Transverse colon (tissue), 4 donors: Measurements from ENCODE around the gene CYTH3. TPM values are rescaled to one million over a fixed set of nuclear protein-coding genes. Genes with fewer than 3 reads are reported as not detected.

ENCODE experiments used
- DNase-seq: peaks from one replicate; pipeline ENCODE4 v3.0.0-alpha.2; 2019
- H3K27ac ChIP-seq, 4 donors: fragments of 200-600 bp; sonication (generic); 2 replicates each; pipeline ENCODE4 v1.5.1; 2016 to 2018; ENCODE audit warnings: inconsistent platforms in 4 of 4
- H3K27me3 ChIP-seq: fragments of 200-600 bp; sonication (generic); 2 replicates; pipeline ENCODE4 v1.5.1; 2017; ENCODE audit warnings: inconsistent platforms
- H3K36me3 ChIP-seq, 4 donors: fragments of 200-600 bp; sonication (generic); 2 replicates each; pipeline ENCODE4 v1.5.1; 2017 to 2019; ENCODE audit warnings: inconsistent platforms in 4 of 4
- H3K4me1 ChIP-seq, 4 donors: fragments of 200-600 bp; sonication (generic); 2 replicates each; pipeline ENCODE4 v1.5.1; 2017 to 2020; ENCODE audit warnings: inconsistent platforms in 4 of 4
- H3K4me3 ChIP-seq, 4 donors: fragments of 200-600 bp; sonication (generic); 1 replicate in 1 of 4; 2 replicates in 3 of 4; pipeline versions ENCODE4 v1.5.1 to v1.6.1; 2017 to 2019; ENCODE audit warnings: inconsistent platforms in 4 of 4
- H3K9me3 ChIP-seq, 2 donors: fragments of 200-600 bp; sonication (generic); 2 replicates each; pipeline ENCODE4 v1.5.1; 2017 to 2019; ENCODE audit warnings: inconsistent platforms in 2 of 2
- EP300 ChIP-seq: sonication (generic); formaldehyde crosslinking; IDR thresholded peaks from one replicate; pipeline ENCODE4 v1.6.1; 2017; ENCODE audit warnings: antibody characterized with exemption, low read depth
- POLR2A ChIP-seq: fragments of 450-650 bp; IDR thresholded peaks from one replicate; pipeline ENCODE4 v1.6.1; 2016; ENCODE audit warnings: antibody characterized with exemption, mild to moderate bottlenecking, moderate library complexity
- POLR2AphosphoS5 ChIP-seq, 3 donors: sonication (generic); formaldehyde crosslinking; IDR thresholded peaks; one replicate each; pipeline ENCODE4 v1.6.1; 2016; ENCODE audit warnings: antibody characterized with exemption in 3 of 3
- WGBS, 2 donors: methylation state at CpG; one replicate each; pipeline ENCODE4 v1.1.5; 2018; ENCODE audit warnings: low coverage in 1 of 2; 5-methylcytosine and 5-hydroxymethylcytosine counted together
- in situ Hi-C, 4 donors: fragments of 200-750 bp; cut with MboI; loops; one replicate each; pipeline versions ENCODE4 v1.15.0 to v1.15.1; 2017; ENCODE audit warnings: low sequenced_read_pairs in 3 of 4, low pct_ligation_motif_present in 1 of 4, low pct_unique_long_range_greater_than_20kb in 1 of 4
- intact Hi-C: fragments of 100-400 bp; cut with DNase I; formaldehyde crosslinking; loops from one replicate; pipeline ENCODE4 v1.15.1; 2023; ENCODE audit warnings: low total_unique reads
- total RNA-seq, 4 donors: library from RNA; depleted of rRNA; stranded (reverse); fragments of >200 nt; gene quantifications; one replicate each; pipeline ENCODE4 v1.1.0, GENCODE V29; 2016
- TF ChIP-seq, protein P1 (sequence below), 5 experiments: fragments of 200-600 bp in 3 of 5; fragments of 450-650 bp in 2 of 5; sonication (generic) in 3 of 5; IDR thresholded peaks; 1 replicate in 2 of 5; 2 replicates in 3 of 5; pipeline ENCODE4 v1.5.1; 2016 to 2017; ENCODE audit warnings: antibody characterized with exemption in 5 of 5, inconsistent platforms in 3 of 5, mild to moderate bottlenecking in 2 of 5, moderate library complexity in 1 of 5

Gene CYTH3
- total RNA-seq, 4 donors from 2014 or later, result 15.0 to 25.4 (median 19.4) TPM

DNA sequence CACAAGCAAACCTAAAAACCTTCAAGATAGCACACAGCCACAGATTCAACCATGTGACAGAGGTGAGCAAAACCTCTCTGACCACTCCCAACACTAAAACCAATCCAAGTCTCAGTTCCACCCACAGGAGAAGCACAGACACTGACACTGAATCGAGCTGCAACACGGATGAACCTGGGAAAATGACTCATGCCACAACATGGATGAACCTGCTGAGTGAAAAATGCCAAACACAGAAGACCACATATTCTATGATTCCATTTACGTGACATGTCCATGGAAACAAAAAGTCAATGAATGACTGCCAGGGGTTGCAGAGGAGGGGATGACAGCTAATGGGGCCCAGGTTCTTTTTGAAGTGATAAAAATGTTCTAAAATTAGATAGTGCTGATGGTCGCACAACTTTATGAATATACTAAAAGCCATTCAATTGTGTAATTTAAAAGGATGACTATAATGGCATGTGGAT is 22.0 kb downstream of the CYTH3 start:
- in situ Hi-C loops, result no loop called here
- peaks cover 0 to 18% (median 7%) of the 10 kb centered on the region in 4 donors for H3K4me1 ChIP-seq
- DNase-seq, result no peak
- no peak overlapping the region for H3K27ac ChIP-seq
- H3K9me3 ChIP-seq, result no peaks in the 10 kb centered on the region
- H3K27me3 ChIP-seq, result no peaks in the 10 kb centered on the region
- H3K36me3 ChIP-seq, result no peaks in the 10 kb centered on the region
- intact Hi-C loops, result no loop called here
- no peak overlapping the region for H3K4me3 ChIP-seq
- 69 to 87% methylated on average over 3 to 4 of the region's 4 CpGs for WGBS, 2 donors
- TF ChIP-seq EP300 (no peak), POLR2A (no peak), POLR2AphosphoS5 (IDR thresholded peaks at IDR 0.05) (no peak)
- TF ChIP-seq, protein P1, sequence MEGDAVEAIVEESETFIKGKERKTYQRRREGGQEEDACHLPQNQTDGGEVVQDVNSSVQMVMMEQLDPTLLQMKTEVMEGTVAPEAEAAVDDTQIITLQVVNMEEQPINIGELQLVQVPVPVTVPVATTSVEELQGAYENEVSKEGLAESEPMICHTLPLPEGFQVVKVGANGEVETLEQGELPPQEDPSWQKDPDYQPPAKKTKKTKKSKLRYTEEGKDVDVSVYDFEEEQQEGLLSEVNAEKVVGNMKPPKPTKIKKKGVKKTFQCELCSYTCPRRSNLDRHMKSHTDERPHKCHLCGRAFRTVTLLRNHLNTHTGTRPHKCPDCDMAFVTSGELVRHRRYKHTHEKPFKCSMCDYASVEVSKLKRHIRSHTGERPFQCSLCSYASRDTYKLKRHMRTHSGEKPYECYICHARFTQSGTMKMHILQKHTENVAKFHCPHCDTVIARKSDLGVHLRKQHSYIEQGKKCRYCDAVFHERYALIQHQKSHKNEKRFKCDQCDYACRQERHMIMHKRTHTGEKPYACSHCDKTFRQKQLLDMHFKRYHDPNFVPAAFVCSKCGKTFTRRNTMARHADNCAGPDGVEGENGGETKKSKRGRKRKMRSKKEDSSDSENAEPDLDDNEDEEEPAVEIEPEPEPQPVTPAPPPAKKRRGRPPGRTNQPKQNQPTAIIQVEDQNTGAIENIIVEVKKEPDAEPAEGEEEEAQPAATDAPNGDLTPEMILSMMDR (IDR thresholded peaks at IDR 0.05), result no peak

DNA sequence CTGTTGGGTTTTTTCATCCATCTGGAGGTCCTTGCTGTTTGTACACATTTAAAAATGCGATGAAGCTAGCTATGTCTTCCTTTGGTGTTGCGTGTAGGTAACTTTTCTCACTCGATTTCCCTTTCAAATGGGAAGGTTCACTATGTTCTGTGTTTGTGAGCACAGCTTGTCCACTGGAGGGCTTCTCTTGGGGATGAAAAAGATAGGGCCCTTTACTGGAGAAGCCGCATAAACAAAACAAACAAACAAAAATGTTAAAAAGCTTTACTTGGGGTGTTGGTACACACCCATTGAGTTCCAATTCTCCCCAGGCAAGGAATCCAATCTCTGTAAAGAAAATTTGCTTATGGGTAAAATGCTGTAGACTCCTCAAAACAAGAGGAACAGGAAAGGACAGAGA is 23.4 kb downstream of the CYTH3 start:
- Histone ChIP-seq H3K4me3 (no peak overlapping the region), H3K27ac (no peak overlapping the region), H3K4me1 (peaks cover 0 to 18% (median 7%) of the 10 kb centered on the region in 4 donors), H3K27me3 (no peaks in the 10 kb centered on the region), H3K9me3 (no peaks in the 10 kb centered on the region), H3K36me3 (no peaks in the 10 kb centered on the region)
- intact Hi-C loops, result no loop called here
- no peak for DNase-seq
- WGBS, 2 donors, result 86 to 93% methylated on average over 4 of the region's 4 CpGs
- TF ChIP-seq POLR2AphosphoS5 (IDR thresholded peaks at IDR 0.05), result no peak
- TF ChIP-seq POLR2A, result no peak
- no peak for TF ChIP-seq EP300
- TF ChIP-seq, protein P1 (IDR thresholded peaks at IDR 0.05), result no peak
- in situ Hi-C loops, result no loop called here

DNA sequence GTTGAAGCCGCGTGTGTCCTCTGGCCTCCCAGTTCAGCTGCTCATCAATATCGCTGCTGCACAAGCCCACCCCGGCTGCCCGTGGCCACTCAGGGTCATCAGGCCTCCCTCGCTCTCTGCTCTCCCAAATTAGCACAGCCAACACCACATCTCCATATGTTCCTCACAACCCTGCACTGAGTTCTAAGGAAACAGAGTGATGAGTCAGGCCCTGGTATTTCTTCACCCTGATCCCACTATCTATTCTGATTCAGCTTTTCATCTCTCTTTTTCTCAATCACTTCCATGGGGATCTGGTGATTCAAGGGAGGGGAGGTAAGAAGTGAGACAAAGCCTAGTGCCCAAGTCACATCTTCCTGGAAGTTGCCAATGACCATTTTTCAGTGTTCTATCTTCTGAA is 23.8 kb downstream of the CYTH3 start:
- TF ChIP-seq, protein P1 (IDR thresholded peaks at IDR 0.05), result no peak
- no peak for TF ChIP-seq EP300
- no peak for TF ChIP-seq POLR2A
- TF ChIP-seq POLR2AphosphoS5 (IDR thresholded peaks at IDR 0.05), result no peak
- Histone ChIP-seq H3K4me1 (peaks cover 0 to 18% (median 7%) of the 10 kb centered on the region in 4 donors), H3K4me3 (no peak overlapping the region), H3K27me3 (no peaks in the 10 kb centered on the region), H3K27ac (no peak overlapping the region), H3K9me3 (no peaks in the 10 kb centered on the region), H3K36me3 (no peaks in the 10 kb centered on the region)
- in situ Hi-C loops (no loop called here), intact Hi-C loops (no loop called here)
- no peak for DNase-seq
- 80 to 86% methylated on average over 2 to 6 of the region's 6 CpGs for WGBS, 2 donors

DNA sequence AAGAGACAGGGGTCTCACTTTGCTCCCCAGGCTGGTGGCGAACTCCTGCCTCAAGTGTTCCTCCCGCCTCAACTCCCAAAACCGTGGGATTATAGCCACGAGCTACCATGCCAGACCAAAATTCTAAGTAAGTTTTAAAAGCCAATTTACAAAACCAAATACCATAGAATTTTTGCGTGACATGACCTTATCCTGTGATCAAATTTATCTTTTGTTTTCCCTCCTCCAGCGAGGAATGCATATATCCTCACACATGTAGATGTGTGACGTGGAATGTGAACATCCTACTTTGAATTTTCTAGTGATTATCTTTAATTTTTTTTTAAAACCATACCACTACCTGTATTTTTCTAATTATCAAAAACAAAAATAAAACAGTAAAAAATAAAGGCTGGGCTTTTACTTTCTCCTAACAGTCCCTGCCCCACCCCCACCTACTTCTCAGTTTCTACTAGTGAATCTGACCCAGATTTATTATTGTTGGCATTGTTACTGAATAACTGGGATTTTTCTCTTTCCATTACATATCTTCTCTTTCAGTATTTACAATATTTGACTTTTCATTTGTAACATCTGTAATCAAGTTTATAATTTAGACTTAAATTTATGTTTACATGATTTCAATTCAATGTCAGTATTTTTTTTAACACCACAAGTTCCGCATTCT is 26.0 kb downstream of the CYTH3 start:
- intact Hi-C loops, result no loop called here
- H3K9me3 ChIP-seq, result no peaks in the 10 kb centered on the region
- DNase-seq, result no peak

DNA sequence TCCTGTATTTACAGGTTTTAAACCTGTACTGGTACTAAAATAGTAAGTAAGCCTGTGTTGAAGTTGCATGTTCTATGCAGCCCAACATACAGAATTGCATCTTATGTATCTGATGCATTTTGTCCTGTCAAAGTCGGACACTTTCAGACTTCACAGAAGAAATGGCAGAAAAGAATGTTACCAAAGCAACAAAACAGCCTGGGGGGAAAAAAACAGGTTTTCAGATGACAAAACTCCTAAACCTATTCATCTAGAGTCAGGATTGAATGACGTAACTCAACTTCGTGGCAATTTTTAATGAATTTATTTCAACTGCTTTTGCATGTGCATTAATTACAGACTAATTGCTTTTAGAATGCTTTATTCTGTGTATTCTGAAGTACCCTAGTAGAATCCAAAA is 28.4 kb downstream of the CYTH3 start:
- 93 to 95% methylated on average over 3 of the region's 3 CpGs for WGBS, 2 donors
- peaks cover 0 to 4% (median 2%) of the 10 kb centered on the region in 4 donors for H3K4me1 ChIP-seq
- DNase-seq, result no peak
- in situ Hi-C loops, result no loop called here
- intact Hi-C loops, result no loop called here
- H3K27me3 ChIP-seq, result no peaks in the 10 kb centered on the region
- H3K9me3 ChIP-seq, result no peaks in the 10 kb centered on the region
- H3K27ac ChIP-seq, result no peak overlapping the region
- H3K4me3 ChIP-seq, result no peak overlapping the region
- TF ChIP-seq POLR2AphosphoS5 (IDR thresholded peaks at IDR 0.05) (no peak), EP300 (no peak), POLR2A (no peak)
- TF ChIP-seq, protein P1 (IDR thresholded peaks at IDR 0.05), result no peak
- no peaks in the 10 kb centered on the region for H3K36me3 ChIP-seq

More for the DNA sequence above, 26.0 kb downstream of the CYTH3 start:
- no peak for TF ChIP-seq POLR2AphosphoS5 (IDR thresholded peaks at IDR 0.05)
- Histone ChIP-seq H3K4me3 (no peak overlapping the region), H3K36me3 (no peaks in the 10 kb centered on the region), H3K27ac (no peak overlapping the region), H3K4me1 (peaks cover 0 to 4% (median 2%) of the 10 kb centered on the region in 4 donors), H3K27me3 (no peaks in the 10 kb centered on the region)
- in situ Hi-C loops, result no loop called here
- 84% methylated on average over 6 to 8 of the region's 8 CpGs for WGBS, 2 donors
